Stimulated activated CD8-positive, alpha-beta memory T cell treated with anti-CD3 and anti-CD28 coated beads, Interleukin-4, amount 100 ng/mL, for 4 hours (primary cell): ENCODE results near the gene MRO.
"Not testable (repeated sequence)": the region's sequence is repeated elsewhere in the genome, so short reads cannot be mapped to it uniquely, and the experiment has no call there.

Source experiments
- DNase-seq, 2 donors: peaks; one replicate each; pipeline ENCODE4 v3.0.0-alpha.2; 2020; ENCODE audit warnings: low read depth in 2 of 2, low spot score in 1 of 2

MRO gene

GRCh38 chr18:50836521-50836957, 16.7 kb upstream of the MRO start:
- no peak for DNase-seq

GRCh38 chr18:50833496-50833895, 13.7 kb upstream of the MRO start:
- not testable (repeated sequence) for DNase-seq

GRCh38 chr18:50832754-50833153, 12.9 kb upstream of the MRO start:
- DNase-seq = no peak

DNA sequence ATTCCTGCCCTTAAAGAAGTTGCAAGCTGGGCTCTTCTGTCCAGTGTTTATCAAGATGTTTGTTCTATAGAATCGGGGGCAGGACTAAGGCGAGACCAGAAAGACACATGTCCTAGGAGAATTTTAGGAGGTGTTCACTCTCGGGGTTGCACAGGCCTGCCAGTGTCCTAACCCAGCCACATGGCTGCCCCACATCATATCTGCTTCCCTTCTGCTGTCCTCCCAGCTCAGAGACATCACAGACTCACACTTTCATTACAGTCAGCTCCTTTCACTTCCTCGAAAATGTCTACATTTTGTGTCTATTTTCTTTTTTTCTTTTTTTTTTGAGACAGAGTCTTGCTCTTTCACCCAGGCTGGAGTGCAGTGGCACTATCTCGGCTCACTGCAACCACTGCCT, 10.7 kb upstream of the MRO start:
- no peak for DNase-seq

DNA sequence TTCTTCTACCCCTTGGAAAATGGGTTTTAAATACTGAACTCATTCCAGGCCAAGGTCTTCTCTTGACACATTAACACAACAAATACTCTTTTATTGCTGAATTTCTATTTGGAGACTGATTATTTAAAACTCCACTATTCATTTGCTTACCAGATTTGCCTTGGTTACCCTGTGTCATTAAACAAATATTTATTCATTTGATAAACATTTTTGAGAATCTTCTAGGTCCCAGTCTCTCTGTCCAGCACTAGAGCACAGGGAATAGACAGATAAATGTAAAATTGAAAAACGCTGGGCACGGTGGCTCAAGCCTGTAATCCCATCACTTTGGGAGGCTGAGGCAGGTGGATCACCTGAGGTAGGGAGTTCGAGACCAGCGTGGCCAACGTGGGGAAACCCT, 9.8 kb upstream of the MRO start:
- no peak for DNase-seq

DNA sequence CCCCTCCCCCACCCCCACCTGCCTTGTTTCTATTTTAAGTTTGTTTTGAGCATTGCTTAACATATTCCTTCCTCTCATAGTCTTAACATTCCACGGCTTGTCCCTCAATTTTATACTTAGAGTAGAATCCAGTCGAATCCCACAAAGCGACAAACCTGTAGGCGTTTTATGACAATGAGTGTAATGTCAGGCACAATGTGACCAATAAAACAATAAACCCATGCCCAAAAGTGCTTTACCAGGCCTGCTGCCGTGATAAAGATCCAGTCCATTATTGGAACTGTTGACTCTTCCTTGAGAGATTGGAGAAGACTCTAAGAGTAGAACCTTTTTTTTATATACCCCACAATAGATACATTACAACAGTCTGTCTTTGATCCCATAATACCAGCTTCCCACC, 6.2 kb upstream of the MRO start:
- no peak for DNase-seq

GRCh38 chr18:50825621-50826020, 5.8 kb upstream of the MRO start:
- DNase-seq = no peak

DNA sequence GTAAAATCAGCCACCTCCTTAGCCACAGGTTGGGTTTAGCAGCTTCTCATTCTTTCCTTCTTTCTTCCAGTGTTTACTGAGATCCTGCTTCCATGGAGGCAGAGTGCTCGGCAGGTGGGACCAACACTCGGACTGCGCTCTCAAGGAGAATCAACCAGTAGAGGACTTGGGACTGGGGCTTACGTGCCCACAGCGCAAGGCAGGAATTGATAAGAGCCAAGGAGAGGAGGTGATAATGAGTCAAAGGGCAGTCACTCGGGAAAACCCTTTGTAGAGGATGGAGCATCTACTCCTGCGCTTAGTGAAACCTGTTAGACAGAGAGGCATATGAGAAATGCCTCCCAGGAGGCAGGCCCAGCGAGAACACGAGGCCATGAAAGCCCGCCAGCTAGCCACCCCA, 2.9 kb upstream of the MRO start:
- no peak for DNase-seq

GRCh38 chr18:50820901-50821520, 1.2 kb upstream of the MRO start:
- no peak for DNase-seq

GRCh38 chr18:50819027-50819727, 639 bp downstream of the MRO start:
- no peak for DNase-seq

GRCh38 chr18:50816419-50817166, 3.2 kb downstream of the MRO start:
- DNase-seq = no peak

- no peak for DNase-seq
Observed at GRCh38 chr18:50814395-50814794, 5.4 kb downstream of the MRO start.

- DNase-seq = no peak
Observed at GRCh38 chr18:50813353-50813752, 6.5 kb downstream of the MRO start.

GRCh38 chr18:50812834-50813233, 7.0 kb downstream of the MRO start:
- no peak for DNase-seq

GRCh38 chr18:50807176-50807575, 12.6 kb downstream of the MRO start:
- DNase-seq = no peak

DNA sequence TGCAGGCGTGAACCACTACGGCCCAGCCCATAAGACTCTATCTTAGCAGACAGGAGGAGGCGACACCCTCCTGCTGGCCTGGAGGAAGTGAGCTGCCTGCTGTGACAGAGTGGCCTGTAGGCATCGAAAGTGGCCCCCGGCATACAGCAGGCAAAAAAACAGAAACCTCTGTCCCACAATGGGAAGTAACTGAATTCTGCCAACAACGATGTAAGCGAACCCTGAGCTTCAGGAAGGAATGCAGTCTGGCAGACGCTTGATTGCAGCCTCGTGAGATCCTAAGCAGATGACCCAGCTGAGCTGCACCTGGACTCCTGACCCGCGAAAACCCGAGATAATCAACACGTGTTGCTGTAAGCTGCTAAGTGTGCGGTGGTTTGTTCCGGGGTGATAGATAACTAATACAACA, 13.6 kb downstream of the MRO start:
- no peak for DNase-seq

GRCh38 chr18:50805732-50806131, 14.1 kb downstream of the MRO start:
- DNase-seq = no peak

DNA sequence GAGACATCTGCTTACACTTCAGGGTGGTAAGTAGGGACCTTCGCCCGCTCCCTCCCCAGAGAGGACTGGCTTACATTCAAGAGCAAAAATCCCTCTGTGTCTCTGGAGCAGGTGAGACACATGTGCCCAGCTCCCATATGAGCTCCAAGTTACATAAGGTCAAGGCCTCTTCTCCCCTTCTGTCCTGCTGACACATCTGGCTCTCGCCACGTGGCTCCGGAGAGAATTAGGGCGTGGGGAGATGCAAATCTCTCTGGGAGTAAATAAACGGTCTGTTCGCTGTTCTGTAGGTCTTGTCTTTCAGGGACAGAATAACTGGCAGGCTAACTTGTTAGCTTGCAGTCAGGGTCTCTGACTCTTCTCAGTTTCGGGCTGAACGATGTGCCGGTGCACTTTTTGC, 16.2 kb downstream of the MRO start:
- DNase-seq = no peak

- DNase-seq = no peak
Observed at GRCh38 chr18:50802141-50802540, 17.7 kb downstream of the MRO start.

- no peak for DNase-seq
Observed at GRCh38 chr18:50797142-50797541, 22.7 kb downstream of the MRO start.

DNA sequence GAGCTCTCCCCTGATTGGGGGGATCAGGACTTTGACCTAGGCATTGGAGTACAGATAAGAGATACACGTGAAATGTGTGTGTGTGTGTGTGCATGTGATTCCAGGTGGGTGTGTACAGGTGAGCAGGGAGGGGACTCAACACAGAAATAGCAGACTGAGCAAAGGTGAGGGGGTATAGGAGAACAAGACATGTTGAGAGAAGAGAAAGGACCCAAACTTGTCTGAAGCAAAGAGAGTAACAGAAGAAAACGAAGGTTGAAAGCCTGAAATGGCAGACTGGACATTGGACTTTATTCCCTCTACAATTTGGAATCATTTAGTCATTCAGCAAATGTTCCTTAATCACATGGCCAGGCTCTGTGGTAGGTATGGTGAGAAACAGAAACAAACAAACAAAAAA, 23.3 kb downstream of the MRO start:
- no peak for DNase-seq
